Activated CD4-positive, CD25-positive, alpha-beta regulatory T cell treated with anti-CD3 and anti-CD28 coated beads, Interleukin-2, amount 50 U/mL, for 16 hours (primary cell): Measurements from ENCODE around the gene CD69.

Experiments used
- DNase-seq: peaks from one replicate; pipeline ENCODE4 v3.0.0-alpha.2; 2020; ENCODE audit warnings: low read depth, low spot score

The CD69 gene

DNA sequence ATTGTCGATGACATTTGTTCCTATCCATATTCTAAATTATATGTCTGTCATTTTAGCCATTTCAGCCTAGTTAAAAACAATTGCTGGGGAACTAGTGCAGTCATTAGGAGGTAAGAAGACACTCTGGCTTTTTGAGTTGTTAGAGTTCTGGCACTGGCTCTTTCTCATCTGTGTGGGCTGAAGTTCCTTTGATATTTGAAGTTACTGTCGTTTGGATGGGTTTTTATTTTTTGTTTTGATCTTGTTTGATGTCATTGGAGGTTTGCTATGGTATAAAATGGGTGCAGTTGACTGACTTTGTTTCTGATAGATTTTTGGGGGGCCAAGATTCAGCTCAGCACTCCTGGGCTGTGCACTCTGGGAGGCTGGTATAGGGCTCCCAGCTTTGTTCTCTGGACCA is 20.7 kb upstream of the CD69 start:
- no peak for DNase-seq

DNA sequence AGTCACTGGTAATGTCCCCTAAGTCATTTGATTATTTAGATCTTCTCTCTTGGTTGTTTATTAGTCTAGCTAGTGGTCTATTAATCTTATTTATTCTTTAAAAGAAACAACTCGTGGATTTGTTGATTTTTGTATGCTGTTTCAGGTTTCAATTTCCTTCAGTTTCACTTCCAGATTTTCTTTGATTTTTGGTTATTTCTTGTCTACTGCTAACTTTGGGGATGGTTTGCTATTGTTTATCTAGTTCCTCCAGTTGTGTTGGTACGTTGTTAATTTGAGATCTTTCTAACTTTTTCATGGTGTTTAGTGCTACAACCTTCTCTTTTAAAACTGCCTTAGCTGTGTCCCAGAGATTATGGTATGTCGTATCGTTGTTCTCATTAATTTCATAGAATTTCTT is 18.5 kb upstream of the CD69 start:
- no peak for DNase-seq

DNA sequence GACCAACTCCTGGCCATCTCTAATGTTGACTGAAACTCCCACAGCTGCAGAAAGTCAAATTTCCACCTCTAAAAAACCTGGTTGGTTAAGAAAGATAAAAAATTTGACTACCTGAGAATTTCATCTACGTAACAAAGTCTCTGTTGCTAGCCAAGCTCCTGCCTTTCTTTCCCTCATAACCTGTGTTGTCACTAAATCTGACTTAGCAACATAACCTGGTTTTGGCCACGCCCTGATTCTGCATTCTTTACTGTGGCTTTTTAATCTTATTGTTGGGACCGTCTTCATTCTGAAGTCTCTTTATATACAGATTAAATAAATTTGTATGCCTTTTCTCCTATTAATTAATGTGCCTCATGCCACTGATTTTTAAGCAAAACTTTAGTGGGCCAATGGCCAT is 16.1 kb upstream of the CD69 start:
- DNase-seq = no peak

- no peak for DNase-seq
Observed at GRCh38 chr12:9773216-9773877, 12.6 kb upstream of the CD69 start.

DNA sequence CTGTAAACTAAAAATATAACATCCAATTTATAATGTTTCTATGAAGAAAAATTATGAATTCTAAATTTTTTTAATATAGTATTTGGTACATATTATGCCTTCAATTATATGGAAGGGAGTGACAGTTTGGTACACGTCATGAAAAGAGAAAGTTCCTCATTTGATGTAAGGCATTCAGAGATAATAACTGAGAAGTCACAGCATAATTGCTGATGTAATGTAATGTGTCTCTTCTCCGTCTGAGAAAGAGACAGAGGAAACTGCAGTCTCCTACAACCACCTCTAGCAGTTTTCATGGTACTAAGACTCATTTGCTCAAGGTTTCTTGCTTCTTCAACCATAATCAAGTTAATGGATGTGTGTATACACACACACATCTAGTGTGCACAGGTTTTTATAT is 2.3 kb upstream of the CD69 start:
- no peak for DNase-seq

GRCh38 chr12:9762369-9762768 is 1.7 kb upstream of the CD69 start:
- DNase-seq = no peak

- DNase-seq = no peak
Observed at GRCh38 chr12:9761419-9761781, 699 bp upstream of the CD69 start.

- no peak for DNase-seq
Observed at GRCh38 chr12:9760120-9760519, 581 bp downstream of the CD69 start.

GRCh38 chr12:9759694-9760093 is 1.0 kb downstream of the CD69 start:
- no peak for DNase-seq

GRCh38 chr12:9758119-9758518 is 2.6 kb downstream of the CD69 start:
- DNase-seq = no peak

- no peak for DNase-seq
Observed at GRCh38 chr12:9757433-9758025, 3.2 kb downstream of the CD69 start.

GRCh38 chr12:9756706-9757105 is 4.0 kb downstream of the CD69 start:
- no peak for DNase-seq

- no peak for DNase-seq
Observed at GRCh38 chr12:9756170-9756569, 4.5 kb downstream of the CD69 start.

- no peak for DNase-seq
Observed at GRCh38 chr12:9755567-9755966, 5.1 kb downstream of the CD69 start.

DNA sequence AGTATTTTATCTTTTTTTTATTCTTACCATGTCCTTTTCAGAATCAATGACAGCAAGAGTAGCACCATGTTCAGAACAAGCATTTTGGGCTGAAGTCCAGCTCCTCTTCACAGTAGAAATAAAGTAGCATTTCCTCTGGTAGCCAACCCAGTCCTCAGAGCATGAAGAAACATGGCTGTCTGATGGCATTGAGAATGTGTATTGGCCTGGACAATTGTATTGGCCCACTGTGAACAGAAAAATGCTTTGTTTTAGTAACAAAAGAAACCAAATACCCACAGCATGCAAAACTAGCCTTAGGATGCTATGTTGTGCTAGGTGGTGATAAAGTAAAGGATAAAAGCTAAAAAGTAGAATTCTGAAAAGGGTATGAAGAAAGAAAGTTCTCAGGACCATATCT is 5.7 kb downstream of the CD69 start:
- no peak for DNase-seq

GRCh38 chr12:9754099-9754927 is 6.4 kb downstream of the CD69 start:
- DNase-seq = no peak

DNA sequence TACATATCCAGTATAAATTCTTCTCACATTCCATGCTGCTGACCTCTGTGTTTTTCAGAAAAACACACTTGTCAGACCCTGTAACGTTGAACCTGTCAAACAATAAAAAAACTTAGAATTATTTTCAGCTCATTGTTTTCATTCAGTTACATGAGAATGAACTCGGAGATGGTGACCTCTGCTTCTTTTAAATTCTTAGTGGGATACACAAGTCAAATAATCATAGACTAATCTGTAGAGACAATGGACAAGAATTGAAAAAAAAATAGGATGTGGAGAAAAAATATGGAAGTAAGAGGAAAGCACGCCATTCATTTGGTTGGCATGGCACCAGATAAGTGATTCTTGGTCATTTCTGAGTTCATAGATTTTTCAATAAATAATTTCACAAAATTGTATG is 7.2 kb downstream of the CD69 start:
- DNase-seq = no peak

- DNase-seq = no peak
Observed at GRCh38 chr12:9753073-9753472, 7.6 kb downstream of the CD69 start.

GRCh38 chr12:9752145-9752933 is 8.4 kb downstream of the CD69 start:
- no peak for DNase-seq

- DNase-seq = no peak
Observed at GRCh38 chr12:9751204-9752144, 9.2 kb downstream of the CD69 start.
